PFSK-1 (cell line): Measurements from ENCODE around the gene HDGFL2.

Experiments
- FOXP2 ChIP-seq: optimal IDR thresholded peaks from 2 replicates; pipeline ENCODE3; 2011; ENCODE audit warnings: borderline replicate concordance, control low read depth, inconsistent platforms; ENCODE audit not compliant: insufficient read depth; ENCODE audit errors: extremely low read length, extremely low read depth
- POLR2AphosphoS5 ChIP-seq: IDR thresholded peaks from 2 replicates; pipeline ENCODE4 v1.6.1; 2012; ENCODE audit warnings: low read depth, mild to moderate bottlenecking, control low read depth, low read length, moderate library complexity
- SIN3A ChIP-seq: IDR thresholded peaks from 2 replicates; pipeline ENCODE4 v1.6.1; 2012; ENCODE audit warnings: mild to moderate bottlenecking, low read length, moderate library complexity, borderline replicate concordance; ENCODE audit not compliant: insufficient read depth
- TAF1 ChIP-seq: IDR thresholded peaks from 2 replicates; pipeline ENCODE4 v1.6.1; 2012; ENCODE audit warnings: low read length, control low read depth, borderline replicate concordance; ENCODE audit not compliant: insufficient read depth
- TF ChIP-seq, protein P1 (sequence below), 2 experiments: IDR thresholded peaks; 2 replicates each; pipeline versions ENCODE4 v1.6.1 to v1.8.0; 2011 to 2012; ENCODE audit warnings: low read depth in 2 of 2, low read length in 2 of 2, control low read depth in 1 of 2, inconsistent platforms in 1 of 2, mild to moderate bottlenecking in 1 of 2, moderate library complexity in 1 of 2; ENCODE audit not compliant: insufficient read depth in 1 of 2

DNA sequence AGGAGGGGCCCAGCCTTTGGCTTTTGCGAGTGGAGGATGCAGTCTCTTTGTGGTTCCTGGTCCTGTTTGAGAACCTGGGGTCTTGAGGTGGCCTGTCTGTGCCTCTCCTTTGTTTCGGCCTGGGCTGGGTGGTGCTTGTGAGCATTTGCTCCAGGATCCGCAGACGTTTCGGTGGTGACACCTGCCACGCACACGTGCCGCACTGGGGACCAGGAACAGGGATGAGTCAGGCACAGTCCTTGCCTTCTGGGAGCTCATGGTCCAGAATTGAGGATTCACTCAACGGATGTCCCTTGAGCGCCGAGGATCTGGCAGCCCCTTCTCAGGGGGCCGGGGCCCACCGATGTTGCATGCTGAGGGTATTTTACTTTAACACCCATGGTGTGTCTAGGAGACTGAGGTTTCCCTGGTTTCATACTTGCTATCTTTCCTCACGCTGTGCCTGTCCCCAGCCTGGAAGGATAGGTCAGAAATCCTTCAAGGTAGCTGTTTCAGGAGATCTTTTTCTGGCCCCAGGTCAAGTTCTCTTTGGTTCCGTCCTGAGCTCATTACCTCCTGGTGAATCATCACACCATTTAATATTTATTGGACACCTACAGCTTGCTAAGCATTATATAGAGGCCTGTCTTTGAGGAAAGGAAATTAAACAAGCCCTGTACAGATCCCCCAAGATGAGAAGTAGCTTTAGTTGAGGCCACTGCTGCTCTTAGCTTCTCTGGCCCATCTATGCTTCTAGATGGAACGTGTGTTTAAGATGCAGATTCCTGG lies 5.1 kb downstream of the HDGFL2 start:
- TF ChIP-seq SIN3A (no peak), POLR2AphosphoS5 (no peak), TAF1 (no peak), FOXP2 (no peak)
- TF ChIP-seq, protein P1, sequence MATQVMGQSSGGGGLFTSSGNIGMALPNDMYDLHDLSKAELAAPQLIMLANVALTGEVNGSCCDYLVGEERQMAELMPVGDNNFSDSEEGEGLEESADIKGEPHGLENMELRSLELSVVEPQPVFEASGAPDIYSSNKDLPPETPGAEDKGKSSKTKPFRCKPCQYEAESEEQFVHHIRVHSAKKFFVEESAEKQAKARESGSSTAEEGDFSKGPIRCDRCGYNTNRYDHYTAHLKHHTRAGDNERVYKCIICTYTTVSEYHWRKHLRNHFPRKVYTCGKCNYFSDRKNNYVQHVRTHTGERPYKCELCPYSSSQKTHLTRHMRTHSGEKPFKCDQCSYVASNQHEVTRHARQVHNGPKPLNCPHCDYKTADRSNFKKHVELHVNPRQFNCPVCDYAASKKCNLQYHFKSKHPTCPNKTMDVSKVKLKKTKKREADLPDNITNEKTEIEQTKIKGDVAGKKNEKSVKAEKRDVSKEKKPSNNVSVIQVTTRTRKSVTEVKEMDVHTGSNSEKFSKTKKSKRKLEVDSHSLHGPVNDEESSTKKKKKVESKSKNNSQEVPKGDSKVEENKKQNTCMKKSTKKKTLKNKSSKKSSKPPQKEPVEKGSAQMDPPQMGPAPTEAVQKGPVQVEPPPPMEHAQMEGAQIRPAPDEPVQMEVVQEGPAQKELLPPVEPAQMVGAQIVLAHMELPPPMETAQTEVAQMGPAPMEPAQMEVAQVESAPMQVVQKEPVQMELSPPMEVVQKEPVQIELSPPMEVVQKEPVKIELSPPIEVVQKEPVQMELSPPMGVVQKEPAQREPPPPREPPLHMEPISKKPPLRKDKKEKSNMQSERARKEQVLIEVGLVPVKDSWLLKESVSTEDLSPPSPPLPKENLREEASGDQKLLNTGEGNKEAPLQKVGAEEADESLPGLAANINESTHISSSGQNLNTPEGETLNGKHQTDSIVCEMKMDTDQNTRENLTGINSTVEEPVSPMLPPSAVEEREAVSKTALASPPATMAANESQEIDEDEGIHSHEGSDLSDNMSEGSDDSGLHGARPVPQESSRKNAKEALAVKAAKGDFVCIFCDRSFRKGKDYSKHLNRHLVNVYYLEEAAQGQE (IDR thresholded peaks at IDR 0.05; ENCODE audit: insufficient read depth in 1 of 2, low read depth in 2 of 2, low read length in 2 of 2): no peak
